Measurements from ENCODE around the gene PLEKHG7.

DNA sequence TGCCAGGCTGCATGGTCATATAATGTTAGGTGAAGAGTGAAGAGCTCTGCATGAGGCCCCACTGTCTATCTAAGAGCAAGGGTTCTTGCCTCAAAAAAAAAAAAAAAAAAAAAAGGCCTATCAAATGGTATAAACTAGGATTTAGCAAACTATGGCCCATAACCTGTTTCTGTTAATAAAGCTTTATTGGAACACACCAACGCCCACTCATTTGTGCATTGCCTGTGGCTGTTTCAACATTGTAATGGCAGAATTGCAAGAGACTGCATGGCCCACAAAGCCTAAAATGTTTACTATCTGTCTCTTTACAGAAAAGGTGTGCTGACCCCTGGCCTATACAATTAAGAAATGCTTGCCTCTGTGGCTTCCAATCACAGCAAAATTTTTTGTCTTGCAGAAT lies 12.8 kb downstream of the PLEKHG7 start:
- TF ChIP-seq POLR2A (IDR thresholded peaks at IDR 0.05) = no peak
- no peak for TF ChIP-seq CTCF (IDR thresholded peaks at IDR 0.05)
- no peak for TF ChIP-seq EP300 (IDR thresholded peaks at IDR 0.05)
- TF ChIP-seq POLR2AphosphoS5 (IDR thresholded peaks at IDR 0.05) = no peak
